Heart left ventricle (tissue), 16 donors: ENCODE data around the gene PLD6. TPM values are rescaled to one million over a fixed set of nuclear protein-coding genes. Genes with fewer than 3 reads are reported as not detected.

ENCODE experiments used
- ATAC-seq, 4 donors: fragments of 200-7000 bp; cut with Tn5 transposase; one replicate each; pipeline ENCODE4 v1.9.1; 2020 to 2022; ENCODE audit warnings: moderate library complexity in 4 of 4, mild to moderate bottlenecking in 3 of 4, moderate number of reproducible peaks in 1 of 4
- DNase-seq, 5 donors: peaks; one replicate each; pipeline ENCODE4 v3.0.0-alpha.2; 2020
- H3K27ac ChIP-seq, 12 donors: fragments of 200-600 bp; sonication (generic) in 4 of 12; one replicate each; pipeline versions ENCODE4 v1.5.0 to v1.8.0; 2016 to 2022; ENCODE audit warnings: mild to moderate bottlenecking in 2 of 12
- H3K27me3 ChIP-seq, 9 donors: fragments of 200-600 bp; sonication (generic) in 2 of 9; one replicate each; pipeline versions ENCODE4 v1.5.1 to v1.8.0; 2016 to 2022; ENCODE audit warnings: mild to moderate bottlenecking in 3 of 9
- H3K36me3 ChIP-seq, 9 donors: fragments of 200-600 bp; sonication (generic) in 2 of 9; one replicate each; pipeline versions ENCODE4 v1.5.0 to v1.8.0; 2018 to 2022; ENCODE audit warnings: mild to moderate bottlenecking in 2 of 9
- H3K4me1 ChIP-seq, 12 donors: fragments of 200-600 bp; sonication (generic) in 4 of 12; one replicate each; pipeline versions ENCODE4 v1.5.0 to v1.8.0; 2016 to 2022; ENCODE audit warnings: mild to moderate bottlenecking in 3 of 12
- H3K4me3 ChIP-seq, 12 donors: fragments of 200-600 bp; sonication (generic) in 4 of 12; one replicate each; pipeline versions ENCODE4 v1.5.0 to v1.8.0; 2017 to 2022; ENCODE audit warnings: mild to moderate bottlenecking in 9 of 12, moderate library complexity in 4 of 12
- H3K9me3 ChIP-seq, 12 donors: fragments of 200-600 bp; sonication (generic) in 4 of 12; one replicate each; pipeline versions ENCODE4 v1.5.0 to v1.8.0; 2016 to 2022; ENCODE audit warnings: mild to moderate bottlenecking in 1 of 12
- POLR2A ChIP-seq, 2 donors: fragments of 450-650 bp; IDR thresholded peaks; one replicate each; pipeline ENCODE4 v1.6.1; 2017; ENCODE audit warnings: antibody characterized with exemption in 2 of 2, mild to moderate bottlenecking in 2 of 2, moderate library complexity in 2 of 2
- WGBS, 4 donors: extraction: QIAGEN DNeasy Blood & Tissue Kit in 2 of 4; methylation state at CpG; one replicate each; pipeline versions ENCODE4 v1.1.5 to v1.1.7; 2013 to 2018; 5-methylcytosine and 5-hydroxymethylcytosine counted together
- intact Hi-C, 10 donors: fragments of 100-400 bp; cut with DNase I; formaldehyde crosslinking; loops; one replicate each; pipeline versions ENCODE4 v1.11.1 to v1.14.2; 2022
- polyA plus RNA-seq, 2 donors: library from polyadenylated mRNA; stranded (reverse); fragments of 200-250 nt; gene quantifications; one replicate each; pipeline ENCODE4 v1.2.3, GENCODE V29; 2013
- total RNA-seq, 9 donors: library from RNA; depleted of rRNA in 2 of 9; stranded (reverse); fragments of >200 nt in 2 of 9; fragmentation: NEBNext Ultra II Directional in 3 of 9; extraction: Animal tissue kit (Norgen Biotek cat#: 25700) in 3 of 9; gene quantifications; one replicate each; pipeline versions ENCODE4 v1.1.0 to v1.2.4, GENCODE V29; 2016 to 2023
- TF ChIP-seq, protein P1 (sequence below), 12 donors: fragments of 200-600 bp; sonication (generic) in 4 of 12; IDR thresholded peaks; one replicate each; pipeline versions ENCODE4 v1.5.0 to v1.8.0; 2018 to 2022; ENCODE audit warnings: antibody characterized with exemption in 12 of 12, mild to moderate bottlenecking in 5 of 12
- donor health status: ischemic (EF 13 %, LVEDD 7.1; RV severe dilation, severe dysfunction).
- donor health status: healthy with polysubstance abuse.
- donor health status: DM: no; HTN: yes; CAD: no.
- donor health status: DM: no; HTN: no; CAD: no.
- donor health status: ischemic (EF 25% LVEDD 6.9; RV normal size, moderate dysfunction).
- donor health status: ischemic (EF 25% LVEDD 5.7; RV mildly dilated, moderate dysfunction).
- donor health status: healthy.
- donor health status: DM: yes; HTN: yes; CAD: no.
- donor health status: ischemic (EF 35%, LVEDD 5.7; RV mildly dilated, moderate dysfunction).
- donor health status: nonischemic (EF 11% LVEDD 7.7; RV severe dilation, severe dysfunction).
- donor health status: DM: yes; HTN: yes; CAD: no.
- donor health status: PGD.
- donor health status: ischemic (EF 29% LVEDD 5.4; RV normal size, mild dysfunction).
- donor health status: nonischemic (EF 23%, LVEDD 6.1; RV moderate dilation, normal function).

PLD6 gene
- total and polyA plus RNA-seq, 11 donors: 3.8 to 11.8 (median 6.1) TPM

DNA sequence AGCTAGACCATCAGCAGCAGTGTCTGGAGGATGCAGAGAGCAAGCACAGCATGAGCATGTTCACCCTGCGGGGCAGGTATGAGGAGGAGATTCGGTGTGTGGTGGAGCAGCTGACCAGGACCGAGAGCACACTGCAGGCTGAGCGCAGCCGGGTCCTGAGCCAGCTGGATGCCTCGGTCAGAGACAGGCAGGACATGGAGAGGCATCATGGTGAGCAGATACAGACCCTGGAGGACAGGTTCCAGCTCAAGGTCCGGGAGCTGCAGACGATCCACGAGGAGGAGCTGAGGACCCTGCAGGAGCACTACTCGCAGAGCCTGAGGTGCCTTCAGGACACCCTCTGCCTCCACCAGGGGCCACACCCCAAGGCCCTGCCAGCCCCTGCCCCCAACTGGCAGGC, 38.8 kb downstream of the PLD6 start:
- Histone ChIP-seq H3K27ac (no peak overlapping the region), H3K9me3 (no peaks in the 10 kb centered on the region), H3K36me3 (peaks cover 5 to 98% (median 84%) of the 10 kb centered on the region in 9 donors), H3K4me1 (peaks cover 0 to 21% (median 17%) of the 10 kb centered on the region in 12 donors), H3K4me3 (no peak overlapping the region), H3K27me3 (no peaks in the 10 kb centered on the region)
- DNase-seq (peak in 1 of 5 donors; percentile 51), ATAC-seq (no peak)
- 87 to 93% (median 92%) methylated on average over 9 to 10 of the region's 10 CpGs for WGBS, 4 donors
- TF ChIP-seq, protein P1, sequence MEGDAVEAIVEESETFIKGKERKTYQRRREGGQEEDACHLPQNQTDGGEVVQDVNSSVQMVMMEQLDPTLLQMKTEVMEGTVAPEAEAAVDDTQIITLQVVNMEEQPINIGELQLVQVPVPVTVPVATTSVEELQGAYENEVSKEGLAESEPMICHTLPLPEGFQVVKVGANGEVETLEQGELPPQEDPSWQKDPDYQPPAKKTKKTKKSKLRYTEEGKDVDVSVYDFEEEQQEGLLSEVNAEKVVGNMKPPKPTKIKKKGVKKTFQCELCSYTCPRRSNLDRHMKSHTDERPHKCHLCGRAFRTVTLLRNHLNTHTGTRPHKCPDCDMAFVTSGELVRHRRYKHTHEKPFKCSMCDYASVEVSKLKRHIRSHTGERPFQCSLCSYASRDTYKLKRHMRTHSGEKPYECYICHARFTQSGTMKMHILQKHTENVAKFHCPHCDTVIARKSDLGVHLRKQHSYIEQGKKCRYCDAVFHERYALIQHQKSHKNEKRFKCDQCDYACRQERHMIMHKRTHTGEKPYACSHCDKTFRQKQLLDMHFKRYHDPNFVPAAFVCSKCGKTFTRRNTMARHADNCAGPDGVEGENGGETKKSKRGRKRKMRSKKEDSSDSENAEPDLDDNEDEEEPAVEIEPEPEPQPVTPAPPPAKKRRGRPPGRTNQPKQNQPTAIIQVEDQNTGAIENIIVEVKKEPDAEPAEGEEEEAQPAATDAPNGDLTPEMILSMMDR (IDR thresholded peaks at IDR 0.05): no peak
- no peak for TF ChIP-seq POLR2A (IDR thresholded peaks at IDR 0.05)
- intact Hi-C loops: no loop called here

DNA sequence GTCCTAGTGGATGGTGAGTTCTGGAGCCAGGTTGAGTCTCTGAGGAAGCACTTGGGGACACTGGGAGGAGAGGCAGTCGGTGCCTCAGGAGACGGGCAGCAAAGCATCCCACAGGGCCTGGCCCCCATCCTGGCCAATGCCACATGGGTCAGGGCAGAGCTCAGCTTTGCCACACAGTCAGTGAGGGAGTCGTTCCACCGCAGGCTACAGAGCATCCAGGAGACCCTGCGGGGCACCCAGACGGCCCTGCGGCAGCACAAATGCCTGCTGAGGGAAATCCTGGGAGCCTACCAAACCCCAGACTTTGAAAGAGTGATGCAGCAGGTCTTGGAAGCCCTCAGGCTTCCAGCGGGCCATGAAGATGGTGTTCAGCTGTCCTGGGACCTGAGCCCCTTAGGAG, 39.7 kb downstream of the PLD6 start:
- intact Hi-C loops: no loop called here
- peak in 1 of 5 donors; percentile 14 for DNase-seq
- no peak for ATAC-seq
- H3K27me3 ChIP-seq: no peaks in the 10 kb centered on the region
- TF ChIP-seq, protein P1 (IDR thresholded peaks at IDR 0.05): no peak
- no peak for TF ChIP-seq POLR2A (IDR thresholded peaks at IDR 0.05)
- no peaks in the 10 kb centered on the region for H3K9me3 ChIP-seq
- no peak overlapping the region for H3K4me3 ChIP-seq
- H3K36me3 ChIP-seq: peaks cover 2 to 98% (median 84%) of the 10 kb centered on the region in 9 donors
- H3K27ac ChIP-seq: no peak overlapping the region
- H3K4me1 ChIP-seq: peaks cover 0 to 22% (median 11%) of the 10 kb centered on the region in 12 donors
- 93 to 97% (median 95%) methylated on average over 5 to 8 of the region's 8 CpGs for WGBS, 4 donors

DNA sequence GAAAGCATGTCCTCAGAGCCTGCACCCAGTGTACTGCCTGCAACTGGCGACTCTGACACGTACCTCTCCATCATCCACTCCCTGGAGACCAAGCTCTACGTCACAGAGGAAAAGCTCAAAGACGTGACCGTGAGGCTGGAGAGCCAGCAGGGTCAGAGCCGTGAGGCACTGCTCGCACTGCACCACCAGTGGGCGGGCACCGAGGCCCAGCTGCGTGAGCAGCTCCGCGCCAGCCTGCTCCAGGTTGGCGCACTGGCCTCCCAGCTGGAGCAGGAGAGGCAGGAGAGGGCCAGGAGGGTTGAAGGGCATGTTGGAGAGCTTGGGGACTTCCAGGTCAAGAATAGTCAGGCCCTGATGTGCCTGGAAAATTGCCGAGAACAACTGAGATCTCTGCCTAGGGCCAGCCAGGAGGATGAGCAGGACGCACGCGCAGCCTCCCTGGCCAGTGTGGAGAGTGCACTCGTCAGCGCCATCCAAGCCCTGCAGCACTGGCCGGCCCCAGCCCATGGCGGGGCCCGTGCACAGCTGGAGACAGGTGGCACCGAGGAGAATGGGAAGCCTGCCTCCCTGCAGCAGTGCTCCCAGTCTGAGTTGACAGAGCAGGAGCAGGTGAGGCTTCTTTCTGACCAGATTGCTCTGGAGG, 40.3 kb downstream of the PLD6 start:
- H3K27ac ChIP-seq: no peak overlapping the region
- DNase-seq (peak in 1 of 5 donors; percentile 33), ATAC-seq (no peak)
- no peaks in the 10 kb centered on the region for H3K27me3 ChIP-seq
- intact Hi-C loops: no loop called here
- no peak overlapping the region for H3K4me3 ChIP-seq
- peaks cover 2 to 98% (median 84%) of the 10 kb centered on the region in 9 donors for H3K36me3 ChIP-seq
- peaks cover 0 to 22% (median 4%) of the 10 kb centered on the region in 12 donors for H3K4me1 ChIP-seq
- H3K9me3 ChIP-seq: no peaks in the 10 kb centered on the region
- TF ChIP-seq, protein P1 (IDR thresholded peaks at IDR 0.05): no peak
- no peak for TF ChIP-seq POLR2A (IDR thresholded peaks at IDR 0.05)
- WGBS, 4 donors: 86 to 92% (median 91%) methylated on average over 18 to 23 of the region's 23 CpGs

DNA sequence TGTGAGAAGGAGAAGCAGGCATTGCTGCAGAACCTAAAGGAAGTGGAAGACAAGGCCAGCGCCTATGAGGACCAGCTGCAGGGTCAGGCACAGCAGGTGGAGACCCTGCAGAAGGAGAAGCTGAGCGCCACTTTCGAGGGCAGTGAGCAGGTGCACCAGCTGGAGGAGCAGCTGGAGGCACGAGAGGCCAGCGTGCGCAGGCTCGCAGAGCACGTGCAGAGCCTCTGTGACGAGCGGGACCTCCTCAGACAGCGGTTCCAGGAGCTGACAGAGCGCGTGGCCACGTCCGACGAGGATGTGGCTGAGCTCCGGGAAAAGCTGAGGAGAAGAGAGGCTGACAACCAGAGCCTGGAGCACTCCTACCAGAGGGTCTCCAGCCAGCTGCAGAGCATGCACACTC, 41.5 kb downstream of the PLD6 start:
- DNase-seq: peak in 1 of 5 donors; percentile 44
- H3K27me3 ChIP-seq: no peaks in the 10 kb centered on the region
- 88 to 94% (median 93%) methylated on average over 16 to 17 of the region's 17 CpGs for WGBS, 4 donors
- no peaks in the 10 kb centered on the region for H3K9me3 ChIP-seq
- ATAC-seq: no peak
- H3K27ac ChIP-seq: no peak overlapping the region
- TF ChIP-seq, protein P1 (IDR thresholded peaks at IDR 0.05): no peak
- TF ChIP-seq POLR2A (IDR thresholded peaks at IDR 0.05): no peak
- H3K4me1 ChIP-seq: peaks cover 0 to 15% (median 0%) of the 10 kb centered on the region in 12 donors
- intact Hi-C loops: loop anchor here in 1 of 10 donors (5.0 kb wide), 1 partner anchor 73 kb away; the partner anchor contains the start of gene FLCN
- peaks cover 5 to 100% (median 95%) of the 10 kb centered on the region in 9 donors for H3K36me3 ChIP-seq
- no peak overlapping the region for H3K4me3 ChIP-seq
